ENCODE results near the gene RFX2. TPM values are rescaled to one million over a fixed set of nuclear protein-coding genes. Genes with fewer than 3 reads are reported as not detected.

Gene RFX2
- total and polyA plus RNA-seq, 9 donors: 5.9 to 31.2 (median 13.3) TPM

- intact Hi-C loops (cut with DNase I): no loop called here
- Histone ChIP-seq H3K36me3 (no peaks in the 10 kb centered on the region), H3K4me3 (no peak overlapping the region), H3K27me3 (no peaks in the 10 kb centered on the region), H3K27ac (no peak overlapping the region), H3K9me3 (no peaks in the 10 kb centered on the region), H3K4me1 (ENCODE audit: insufficient read depth) (no peaks in the 10 kb centered on the region)
- TF ChIP-seq CTCF (IDR thresholded peaks at IDR 0.05) (no peak), EP300 (IDR thresholded peaks at IDR 0.05) (no peak), POLR2A (IDR thresholded peaks at IDR 0.05) (no peak)
- DNase-seq: no peak
- 24 to 83% (median 80%) methylated on average over 1 to 2 of the region's 2 CpGs for WGBS, 3 donors
Observed at GRCh38 chr19:6138511-6138910, 28.2 kb upstream of the RFX2 start.

GRCh38 chr19:6138066-6138465, 27.8 kb upstream of the RFX2 start:
- H3K27ac ChIP-seq: no peak overlapping the region
- H3K4me1 ChIP-seq (ENCODE audit: insufficient read depth): no peaks in the 10 kb centered on the region
- no peaks in the 10 kb centered on the region for H3K27me3 ChIP-seq
- H3K4me3 ChIP-seq: no peak overlapping the region
- no peak for DNase-seq
- no peak for TF ChIP-seq POLR2A (IDR thresholded peaks at IDR 0.05)
- no peak for TF ChIP-seq CTCF (IDR thresholded peaks at IDR 0.05)
- TF ChIP-seq EP300 (IDR thresholded peaks at IDR 0.05): no peak
- no peaks in the 10 kb centered on the region for H3K36me3 ChIP-seq
- 49 to 51% (median 50%) methylated on average over 7 of the region's 7 CpGs for WGBS, 3 donors
- intact Hi-C loops (cut with DNase I): no loop called here
- H3K9me3 ChIP-seq: no peaks in the 10 kb centered on the region

GRCh38 chr19:6133231-6133630, 22.9 kb upstream of the RFX2 start:
- TF ChIP-seq POLR2A (IDR thresholded peaks at IDR 0.05) (no peak), CTCF (IDR thresholded peaks at IDR 0.05) (no peak), EP300 (IDR thresholded peaks at IDR 0.05) (no peak)
- Histone ChIP-seq H3K4me1 (ENCODE audit: insufficient read depth) (no peaks in the 10 kb centered on the region), H3K4me3 (no peak overlapping the region), H3K27ac (no peak overlapping the region), H3K9me3 (no peaks in the 10 kb centered on the region), H3K36me3 (no peaks in the 10 kb centered on the region), H3K27me3 (no peaks in the 10 kb centered on the region)
- intact Hi-C loops (cut with DNase I): loop anchor here in 1 of 4 donors (5.0 kb wide), 1 partner anchor 91 kb away; no protein-coding TSS in a partner anchor
- WGBS, 3 donors: 92 to 96% (median 93%) methylated on average over 5 of the region's 5 CpGs
- DNase-seq: no peak

GRCh38 chr19:6132482-6132881, 22.2 kb upstream of the RFX2 start:
- H3K4me3 ChIP-seq: no peak overlapping the region
- intact Hi-C loops (cut with DNase I): loop anchor here in 1 of 4 donors (5.0 kb wide), 1 partner anchor 90 kb away; no protein-coding TSS in a partner anchor
- H3K27me3 ChIP-seq: no peaks in the 10 kb centered on the region
- no peaks in the 10 kb centered on the region for H3K4me1 ChIP-seq (ENCODE audit: insufficient read depth)
- no peak overlapping the region for H3K27ac ChIP-seq
- TF ChIP-seq EP300 (IDR thresholded peaks at IDR 0.05) (no peak), POLR2A (IDR thresholded peaks at IDR 0.05) (no peak), CTCF (IDR thresholded peaks at IDR 0.05) (no peak)
- no peak for DNase-seq
- 93 to 96% (median 94%) methylated on average over 4 of the region's 4 CpGs for WGBS, 3 donors
- no peaks in the 10 kb centered on the region for H3K36me3 ChIP-seq
- no peaks in the 10 kb centered on the region for H3K9me3 ChIP-seq

Data from ovary (tissue), 9 donors.